Loucy (cell line): Measurements from ENCODE around the gene ASCL2.

ENCODE experiments used
- H2AFZ ChIP-seq: fragments of 200-600 bp; sonication (generic); 2 replicates; pipeline ENCODE4 v1.6.0; 2016; ENCODE audit warnings: antibody characterized with exemption, mild to moderate bottlenecking, low read length, moderate library complexity
- H3F3A ChIP-seq: fragments of 200-600 bp; 2 replicates; pipeline ENCODE4 v1.6.0; 2016; ENCODE audit warnings: antibody characterized with exemption, low read depth, mild to moderate bottlenecking
- H3K27me3 ChIP-seq: fragments of 200-600 bp; sonication (generic); 2 replicates; pipeline ENCODE4 v1.6.1; 2014; ENCODE audit warnings: low read length, mild to moderate bottlenecking; ENCODE audit not compliant: insufficient read depth, poor library complexity, severe bottlenecking
- H3K36me3 ChIP-seq: fragments of 200-600 bp; sonication (generic); 2 replicates; pipeline ENCODE4 v1.6.1; 2016; ENCODE audit warnings: low read length; ENCODE audit not compliant: insufficient read depth
- H3K4me1 ChIP-seq: fragments of 200-600 bp; sonication (generic); 2 replicates; pipeline ENCODE4 v1.5.1; 2014; ENCODE audit warnings: low read length, mild to moderate bottlenecking; ENCODE audit not compliant: insufficient read depth, poor library complexity, severe bottlenecking
- H3K4me2 ChIP-seq: fragments of 200-600 bp; sonication (generic); 2 replicates; pipeline ENCODE4 v1.6.0; 2014; ENCODE audit warnings: antibody characterized with exemption, low read length, low read depth, mild to moderate bottlenecking; ENCODE audit not compliant: poor library complexity, severe bottlenecking
- H3K4me3 ChIP-seq: fragments of 200-600 bp; sonication (generic); 2 replicates; pipeline ENCODE4 v1.5.1; 2014; ENCODE audit warnings: low read length, mild to moderate bottlenecking, mixed read lengths; ENCODE audit not compliant: poor library complexity, severe bottlenecking
- H3K79me2 ChIP-seq: fragments of 200-600 bp; sonication (generic); 2 replicates; pipeline ENCODE4 v1.6.1; 2014; ENCODE audit warnings: low read length; ENCODE audit not compliant: insufficient read depth
- H3K9ac ChIP-seq: fragments of 200-600 bp; sonication (generic); 2 replicates; pipeline ENCODE4 v1.6.0; 2014; ENCODE audit warnings: mild to moderate bottlenecking, low read depth, low read length, moderate library complexity; ENCODE audit not compliant: poor library complexity, severe bottlenecking
- H3K9me2 ChIP-seq: fragments of 200-600 bp; sonication (generic); replicated peaks from 2 replicates; pipeline ENCODE4 v1.6.1; 2016; ENCODE audit warnings: low read depth, low read length, mixed read lengths
- H3K9me3 ChIP-seq: fragments of 200-600 bp; sonication (generic); 2 replicates; pipeline ENCODE4 v1.6.1; 2014; ENCODE audit warnings: mild to moderate bottlenecking, antibody characterized with exemption, low read length, low read depth; ENCODE audit not compliant: insufficient read depth
- H4K20me1 ChIP-seq: fragments of 200-600 bp; sonication (generic); 2 replicates; pipeline ENCODE4 v1.6.0; 2014; ENCODE audit warnings: antibody characterized with exemption, low read length, mild to moderate bottlenecking; ENCODE audit not compliant: insufficient read depth, poor library complexity, severe bottlenecking
- EZH2phosphoT487 ChIP-seq: fragments of 200-600 bp; IDR thresholded peaks from 2 replicates; pipeline ENCODE4 v1.6.1; 2018; ENCODE audit warnings: antibody characterized with exemption, mild to moderate bottlenecking, moderate library complexity, borderline replicate concordance
- TF ChIP-seq, protein P1 (sequence below): fragments of 200-600 bp; sonication (generic); conservative IDR thresholded peaks from 2 replicates; pipeline ENCODE4 v1.5.1; 2014; ENCODE audit warnings: mild to moderate bottlenecking, antibody characterized with exemption, low read length

Gene ASCL2

DNA sequence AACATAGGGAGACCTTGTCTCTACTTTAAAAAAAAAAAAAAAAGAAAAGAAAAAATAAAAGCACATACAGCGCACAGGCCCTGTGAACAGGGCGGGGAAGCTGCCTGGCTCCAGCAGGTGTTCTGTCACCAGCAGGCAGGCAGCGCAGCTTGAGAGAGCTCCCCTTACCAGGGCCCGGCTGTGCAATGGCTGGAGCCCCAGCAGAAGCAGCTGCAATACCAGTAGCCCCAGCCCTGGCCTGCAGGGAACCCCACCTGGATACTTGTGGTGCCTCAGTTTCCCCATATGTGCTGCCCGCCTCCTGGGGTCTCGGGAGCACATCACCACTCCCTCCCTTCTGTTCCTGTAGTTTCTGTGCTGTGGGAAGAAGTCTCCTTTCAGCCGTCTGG is 43.7 kb upstream of the ASCL2 start:
- Histone ChIP-seq H4K20me1 (no peaks in the 10 kb centered on the region), H3K9ac (no peak overlapping the region), H3F3A (no peaks in the 10 kb centered on the region), H3K4me3 (no peak overlapping the region), H2AFZ (no peak overlapping the region), H3K9me2 (no peaks in the 10 kb centered on the region), H3K9me3 (no peaks in the 10 kb centered on the region), H3K4me2 (no peak overlapping the region), H3K4me1 (peaks cover 8% of the 10 kb centered on the region), H3K79me2 (no peaks in the 10 kb centered on the region), H3K27me3 (no peaks in the 10 kb centered on the region), H3K36me3 (no peaks in the 10 kb centered on the region)
- TF ChIP-seq, protein P1, sequence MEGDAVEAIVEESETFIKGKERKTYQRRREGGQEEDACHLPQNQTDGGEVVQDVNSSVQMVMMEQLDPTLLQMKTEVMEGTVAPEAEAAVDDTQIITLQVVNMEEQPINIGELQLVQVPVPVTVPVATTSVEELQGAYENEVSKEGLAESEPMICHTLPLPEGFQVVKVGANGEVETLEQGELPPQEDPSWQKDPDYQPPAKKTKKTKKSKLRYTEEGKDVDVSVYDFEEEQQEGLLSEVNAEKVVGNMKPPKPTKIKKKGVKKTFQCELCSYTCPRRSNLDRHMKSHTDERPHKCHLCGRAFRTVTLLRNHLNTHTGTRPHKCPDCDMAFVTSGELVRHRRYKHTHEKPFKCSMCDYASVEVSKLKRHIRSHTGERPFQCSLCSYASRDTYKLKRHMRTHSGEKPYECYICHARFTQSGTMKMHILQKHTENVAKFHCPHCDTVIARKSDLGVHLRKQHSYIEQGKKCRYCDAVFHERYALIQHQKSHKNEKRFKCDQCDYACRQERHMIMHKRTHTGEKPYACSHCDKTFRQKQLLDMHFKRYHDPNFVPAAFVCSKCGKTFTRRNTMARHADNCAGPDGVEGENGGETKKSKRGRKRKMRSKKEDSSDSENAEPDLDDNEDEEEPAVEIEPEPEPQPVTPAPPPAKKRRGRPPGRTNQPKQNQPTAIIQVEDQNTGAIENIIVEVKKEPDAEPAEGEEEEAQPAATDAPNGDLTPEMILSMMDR: no peak
- no peak for TF ChIP-seq EZH2phosphoT487

- Histone ChIP-seq H3K79me2 (no peaks in the 10 kb centered on the region), H3K9me2 (no peaks in the 10 kb centered on the region), H3F3A (no peaks in the 10 kb centered on the region), H3K4me3 (no peak overlapping the region), H2AFZ (no peak overlapping the region), H3K9me3 (no peaks in the 10 kb centered on the region), H4K20me1 (no peaks in the 10 kb centered on the region), H3K36me3 (no peaks in the 10 kb centered on the region), H3K27me3 (no peaks in the 10 kb centered on the region), H3K4me1 (peaks cover 8% of the 10 kb centered on the region), H3K4me2 (no peak overlapping the region), H3K9ac (no peak overlapping the region)
- no peak for TF ChIP-seq EZH2phosphoT487
- TF ChIP-seq, protein P1: no peak
Observed at GRCh38 chr11:2313051-2313951, 42.9 kb upstream of the ASCL2 start.

- H3F3A ChIP-seq: no peaks in the 10 kb centered on the region
- peaks cover 2% of the 10 kb centered on the region for H4K20me1 ChIP-seq
- TF ChIP-seq EZH2phosphoT487: no peak
- TF ChIP-seq, protein P1: no peak
- no peaks in the 10 kb centered on the region for H3K27me3 ChIP-seq
- H3K79me2 ChIP-seq: peaks cover 7% of the 10 kb centered on the region
- H3K36me3 ChIP-seq: no peaks in the 10 kb centered on the region
- H3K4me3 ChIP-seq: no peak overlapping the region
- no peak overlapping the region for H3K4me2 ChIP-seq
- H3K9ac ChIP-seq: no peak overlapping the region
- H3K4me1 ChIP-seq: peaks cover 14% of the 10 kb centered on the region
- H3K9me3 ChIP-seq: no peaks in the 10 kb centered on the region
- H3K9me2 ChIP-seq: no peaks in the 10 kb centered on the region
- H2AFZ ChIP-seq: no peak overlapping the region
Observed at GRCh38 chr11:2312232-2313042, 42.0 kb upstream of the ASCL2 start.
